ENCODE data around the gene AFF3.

DNA sequence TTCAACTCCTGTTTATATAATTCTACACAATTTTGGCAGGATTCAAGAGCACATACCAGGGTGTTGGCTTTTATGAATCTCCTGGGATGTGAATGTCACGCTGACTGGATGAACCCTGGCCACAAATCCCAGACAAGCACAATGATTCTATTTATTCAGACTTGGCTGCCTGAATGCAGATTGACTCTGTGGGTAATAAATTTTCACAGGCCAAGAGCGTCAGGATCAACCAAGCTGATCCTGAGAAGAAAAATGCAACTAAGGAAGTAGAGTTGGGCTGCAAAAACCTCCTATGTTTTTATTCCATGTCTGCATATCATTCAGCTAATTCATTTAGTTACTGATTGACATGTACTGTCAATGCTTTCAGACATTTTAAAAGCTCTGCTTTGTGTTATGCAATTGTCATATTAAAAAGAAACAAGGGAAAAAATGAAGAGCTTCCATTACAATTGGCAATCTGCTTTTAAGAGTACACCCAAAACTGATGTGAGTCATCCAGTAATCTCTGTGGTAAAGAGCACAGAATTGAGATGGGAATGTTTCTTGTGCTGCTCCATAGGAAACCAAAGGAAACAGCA, 479.5 kb downstream of the AFF3 start:
- TF ChIP-seq CTCF (IDR thresholded peaks at IDR 0.05) (no peak), POLR2A (IDR thresholded peaks at IDR 0.05) (no peak)
